Spleen (tissue), 11 donors: Measurements from ENCODE around the gene STK38. TPM values are rescaled to one million over a fixed set of nuclear protein-coding genes. Genes with fewer than 3 reads are reported as not detected.

ENCODE experiments used
- DNase-seq: peaks from one replicate; pipeline ENCODE4 v3.0.0-alpha.2; 2020
- H3K27ac ChIP-seq, 8 donors: fragments of 200-600 bp; sonication (generic) in 7 of 8; 1 replicate in 4 of 8; 2 replicates in 4 of 8; pipeline versions ENCODE4 v1.5.0 to v1.8.0; 2016 to 2021; ENCODE audit warnings: inconsistent platforms in 4 of 8, mild to moderate bottlenecking in 4 of 8, moderate library complexity in 1 of 8
- H3K27me3 ChIP-seq, 7 donors: fragments of 200-600 bp; sonication (generic) in 6 of 7; replicated peaks in 1 of 7; 1 replicate in 4 of 7; 2 replicates in 3 of 7; pipeline versions ENCODE4 v1.5.0 to v1.8.0; 2016 to 2021; ENCODE audit warnings: inconsistent platforms in 3 of 7, mild to moderate bottlenecking in 1 of 7
- H3K36me3 ChIP-seq, 6 donors: fragments of 200-600 bp; sonication (generic) in 5 of 6; 1 replicate in 4 of 6; 2 replicates in 2 of 6; pipeline versions ENCODE4 v1.5.0 to v1.8.0; 2016 to 2021; ENCODE audit warnings: inconsistent platforms in 2 of 6
- H3K4me1 ChIP-seq, 6 donors: fragments of 200-600 bp; sonication (generic) in 5 of 6; 1 replicate in 3 of 6; 2 replicates in 3 of 6; pipeline versions ENCODE4 v1.5.0 to v1.8.0; 2016 to 2021; ENCODE audit warnings: inconsistent platforms in 3 of 6
- H3K4me3 ChIP-seq, 8 donors: fragments of 200-600 bp; sonication (generic) in 7 of 8; 1 replicate in 4 of 8; 2 replicates in 4 of 8; pipeline versions ENCODE4 v1.5.0 to v1.8.0; 2016 to 2021; ENCODE audit warnings: inconsistent platforms in 4 of 8, mild to moderate bottlenecking in 4 of 8, moderate library complexity in 2 of 8
- H3K9me3 ChIP-seq, 8 donors: fragments of 200-600 bp; sonication (generic) in 7 of 8; 1 replicate in 4 of 8; 2 replicates in 4 of 8; pipeline versions ENCODE4 v1.5.0 to v1.8.0; 2016 to 2021; ENCODE audit warnings: inconsistent platforms in 4 of 8
- POLR2A ChIP-seq, 3 donors: fragments of 450-650 bp; IDR thresholded peaks; one replicate each; pipeline ENCODE4 v1.5.1; 2017; ENCODE audit warnings: antibody characterized with exemption in 3 of 3, mild to moderate bottlenecking in 1 of 3
- POLR2AphosphoS5 ChIP-seq, 3 donors: sonication (generic); formaldehyde crosslinking; IDR thresholded peaks; one replicate each; pipeline ENCODE4 v1.5.1; 2017; ENCODE audit warnings: antibody characterized with exemption in 3 of 3
- WGBS, 5 donors: extraction: QIAGEN DNeasy Blood & Tissue Kit in 3 of 5; methylation state at CpG; one replicate each; pipeline versions ENCODE4 v1.1.5 to v1.1.7; 2013 to 2018; 5-methylcytosine and 5-hydroxymethylcytosine counted together
- intact Hi-C: fragments of 100-400 bp; cut with DNase I; formaldehyde crosslinking; loops from one replicate; pipeline ENCODE4 v1.15.0; 2023; ENCODE audit warnings: low total_unique reads
- polyA plus RNA-seq, 3 donors: library from polyadenylated mRNA; stranded (reverse); fragments of 200-250 nt; gene quantifications; one replicate each; pipeline ENCODE4 v1.2.1, GENCODE V29; 2013
- total RNA-seq, 7 donors: library from RNA; depleted of rRNA in 3 of 7; stranded (reverse); fragments of >200 nt in 3 of 7; fragmentation: NEBNext Ultra II Directional in 4 of 7; extraction: Animal tissue kit (Norgen Biotek cat#: 25700) in 4 of 7; gene quantifications; one replicate each; pipeline versions ENCODE4 v1.1.0 to v1.2.1, GENCODE V29; 2016 to 2021
- TF ChIP-seq, protein P1 (sequence below), 11 experiments: fragments of 200-600 bp in 7 of 11; fragments of 450-650 bp in 4 of 11; sonication (generic) in 4 of 11; IDR thresholded peaks in 8 of 11; conservative IDR thresholded peaks in 3 of 11; 1 replicate in 7 of 11; 2 replicates in 4 of 11; pipeline versions ENCODE4 v1.4.0 to v1.8.0; 2016 to 2021; ENCODE audit warnings: antibody characterized with exemption in 11 of 11, inconsistent platforms in 4 of 11, mild to moderate bottlenecking in 1 of 11
- donor health status: healthy with polysubstance abuse.
- donor health status: DM: no; HTN: no; CAD: no; lungs with moderate emphysema.
- donor health status: DM: no; HTN: no; CAD: no.
- donor health status: Bipolar disorder and iron deficiency.
- donor health status: healthy.
- donor health status: DM: no; HTN: no; CAD: no.
- donor health status: DM: yes; HTN: yes; CAD: no.

The STK38 gene
- total and polyA plus RNA-seq, 10 donors, result 16.4 to 51.8 (median 34.0) TPM

- no peak overlapping the region for H3K27ac ChIP-seq
- no peaks in the 10 kb centered on the region for H3K9me3 ChIP-seq
- intact Hi-C loops, result no loop called here
- DNase-seq, result no peak
- no peaks in the 10 kb centered on the region for H3K27me3 ChIP-seq
- peaks cover 0 to 14% (median 0%) of the 10 kb centered on the region in 6 donors for H3K4me1 ChIP-seq
- H3K36me3 ChIP-seq, result peaks cover 0 to 100% (median 61%) of the 10 kb centered on the region in 6 donors
- TF ChIP-seq POLR2A (IDR thresholded peaks at IDR 0.05) (no peak), POLR2AphosphoS5 (IDR thresholded peaks at IDR 0.05) (no peak)
- TF ChIP-seq, protein P1, sequence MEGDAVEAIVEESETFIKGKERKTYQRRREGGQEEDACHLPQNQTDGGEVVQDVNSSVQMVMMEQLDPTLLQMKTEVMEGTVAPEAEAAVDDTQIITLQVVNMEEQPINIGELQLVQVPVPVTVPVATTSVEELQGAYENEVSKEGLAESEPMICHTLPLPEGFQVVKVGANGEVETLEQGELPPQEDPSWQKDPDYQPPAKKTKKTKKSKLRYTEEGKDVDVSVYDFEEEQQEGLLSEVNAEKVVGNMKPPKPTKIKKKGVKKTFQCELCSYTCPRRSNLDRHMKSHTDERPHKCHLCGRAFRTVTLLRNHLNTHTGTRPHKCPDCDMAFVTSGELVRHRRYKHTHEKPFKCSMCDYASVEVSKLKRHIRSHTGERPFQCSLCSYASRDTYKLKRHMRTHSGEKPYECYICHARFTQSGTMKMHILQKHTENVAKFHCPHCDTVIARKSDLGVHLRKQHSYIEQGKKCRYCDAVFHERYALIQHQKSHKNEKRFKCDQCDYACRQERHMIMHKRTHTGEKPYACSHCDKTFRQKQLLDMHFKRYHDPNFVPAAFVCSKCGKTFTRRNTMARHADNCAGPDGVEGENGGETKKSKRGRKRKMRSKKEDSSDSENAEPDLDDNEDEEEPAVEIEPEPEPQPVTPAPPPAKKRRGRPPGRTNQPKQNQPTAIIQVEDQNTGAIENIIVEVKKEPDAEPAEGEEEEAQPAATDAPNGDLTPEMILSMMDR (IDR thresholded peaks at IDR 0.05 in 8 of 11, conservative IDR thresholded peaks at IDR 0.05 in 3 of 11), result no peak
- H3K4me3 ChIP-seq, result no peak overlapping the region
These were observed 30.3 kb downstream of the STK38 start for GRCh38 chr6:36516988-36517387.

GRCh38 chr6:36516559-36516958 lies 30.7 kb downstream of the STK38 start:
- no peak overlapping the region for H3K4me3 ChIP-seq

DNA sequence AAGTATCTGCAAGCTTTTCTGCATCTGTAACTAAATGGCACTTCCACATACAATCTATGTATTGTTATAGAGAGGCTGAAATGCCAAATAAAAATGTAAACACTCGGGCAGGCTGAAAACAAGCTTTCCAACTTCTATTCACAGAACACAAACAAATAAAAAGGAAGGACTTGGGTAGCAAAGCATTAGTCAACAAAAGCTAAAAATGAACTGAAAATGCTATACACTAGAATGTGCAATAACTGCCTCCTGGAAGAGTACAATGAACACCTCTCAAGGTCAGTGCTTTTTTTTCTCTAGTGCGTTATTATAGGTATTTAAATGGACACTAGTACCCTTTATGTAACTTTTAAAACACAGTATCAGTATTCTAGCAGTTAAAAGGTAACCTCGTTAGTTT lies 31.4 kb downstream of the STK38 start:
- WGBS, 5 donors, result 83 to 96% (median 93%) methylated on average over 3 of the region's 3 CpGs

More at GRCh38 chr6:36516559-36516958, 30.7 kb downstream of the STK38 start:
- TF ChIP-seq POLR2A (IDR thresholded peaks at IDR 0.05) (no peak), POLR2AphosphoS5 (IDR thresholded peaks at IDR 0.05) (no peak)
- TF ChIP-seq, protein P1 (IDR thresholded peaks at IDR 0.05 in 8 of 11, conservative IDR thresholded peaks at IDR 0.05 in 3 of 11), result no peak
- no peak overlapping the region for H3K27ac ChIP-seq
- intact Hi-C loops, result no loop called here
- no peaks in the 10 kb centered on the region for H3K9me3 ChIP-seq
- no peak for DNase-seq
- peaks cover 0 to 14% (median 0%) of the 10 kb centered on the region in 6 donors for H3K4me1 ChIP-seq
- WGBS, 5 donors, result 91 to 99% (median 97%) methylated on average over 4 of the region's 4 CpGs
- peaks cover 0 to 100% (median 61%) of the 10 kb centered on the region in 6 donors for H3K36me3 ChIP-seq
- no peaks in the 10 kb centered on the region for H3K27me3 ChIP-seq

GRCh38 chr6:36514554-36515456 lies 32.5 kb downstream of the STK38 start:
- peaks cover 0 to 14% (median 0%) of the 10 kb centered on the region in 6 donors for H3K4me1 ChIP-seq
- no peaks in the 10 kb centered on the region for H3K27me3 ChIP-seq
- no peak for DNase-seq
- H3K4me3 ChIP-seq, result no peak overlapping the region
- peak overlapping the region in 4 of 8 donors; percentile 26 to 67 (median 40) for H3K27ac ChIP-seq
- no peaks in the 10 kb centered on the region for H3K9me3 ChIP-seq
- TF ChIP-seq POLR2A (IDR thresholded peaks at IDR 0.05) (no peak), POLR2AphosphoS5 (IDR thresholded peaks at IDR 0.05) (no peak)
- TF ChIP-seq, protein P1 (IDR thresholded peaks at IDR 0.05 in 8 of 11, conservative IDR thresholded peaks at IDR 0.05 in 3 of 11), result no peak
- peaks cover 0 to 100% (median 57%) of the 10 kb centered on the region in 6 donors for H3K36me3 ChIP-seq
- WGBS, 5 donors, result 88 to 91% (median 90%) methylated on average over 8 of the region's 8 CpGs
- intact Hi-C loops, result no loop called here

More for the DNA sequence above, 31.4 kb downstream of the STK38 start:
- Histone ChIP-seq H3K9me3 (no peaks in the 10 kb centered on the region), H3K4me3 (no peak overlapping the region), H3K4me1 (peaks cover 0 to 14% (median 0%) of the 10 kb centered on the region in 6 donors), H3K36me3 (peaks cover 0 to 100% (median 57%) of the 10 kb centered on the region in 6 donors), H3K27me3 (no peaks in the 10 kb centered on the region), H3K27ac (peak overlapping the region in 1 of 8 donors; percentile 67)
- no peak for DNase-seq
- TF ChIP-seq POLR2A (IDR thresholded peaks at IDR 0.05) (no peak), POLR2AphosphoS5 (IDR thresholded peaks at IDR 0.05) (no peak)
- intact Hi-C loops, result no loop called here
